Ammon's horn (tissue), 1 donor: Measurements from ENCODE around the gene FABP3.
A peak's percentile ranks its signal among the peaks of the same experiment; 100 is the strongest.
"Not testable (repeated sequence)": the region's sequence is repeated elsewhere in the genome, so short reads cannot be mapped to it uniquely, and the experiment has no call there.

Experiments used
- DNase-seq: peaks from one replicate; pipeline ENCODE4 v3.0.0-alpha.2; 2016; ENCODE audit warnings: low spot score

The FABP3 gene

GRCh38 chr1:31398246-31398645, 25.4 kb upstream of the FABP3 start:
- no peak for DNase-seq

GRCh38 chr1:31397360-31398095, 24.7 kb upstream of the FABP3 start:
- no peak for DNase-seq

- no peak for DNase-seq
Observed at GRCh38 chr1:31396633-31397351, 23.9 kb upstream of the FABP3 start.

GRCh38 chr1:31394584-31395193, 21.8 kb upstream of the FABP3 start:
- peak; percentile 81 for DNase-seq

GRCh38 chr1:31393463-31393862, 20.6 kb upstream of the FABP3 start:
- no peak for DNase-seq

- DNase-seq, result no peak
Observed at GRCh38 chr1:31390071-31390470, 17.2 kb upstream of the FABP3 start.

- no peak for DNase-seq
Observed at GRCh38 chr1:31389616-31390015, 16.7 kb upstream of the FABP3 start.

- no peak for DNase-seq
Observed at GRCh38 chr1:31387612-31388011, 14.7 kb upstream of the FABP3 start.

GRCh38 chr1:31386576-31387243, 13.8 kb upstream of the FABP3 start:
- DNase-seq, result not testable (repeated sequence)

GRCh38 chr1:31383967-31384366, 11.1 kb upstream of the FABP3 start:
- DNase-seq, result no peak

- peak; percentile 52 for DNase-seq
Observed at GRCh38 chr1:31382379-31382989, 9.6 kb upstream of the FABP3 start.

- no peak for DNase-seq
Observed at GRCh38 chr1:31381394-31382294, 8.8 kb upstream of the FABP3 start.

GRCh38 chr1:31380181-31380580, 7.3 kb upstream of the FABP3 start:
- peak; percentile 55 for DNase-seq

- DNase-seq, result no peak
Observed at GRCh38 chr1:31378001-31378400, 5.1 kb upstream of the FABP3 start.

GRCh38 chr1:31377364-31377863, 4.5 kb upstream of the FABP3 start:
- no peak for DNase-seq

- peak; percentile 96 for DNase-seq
Observed at GRCh38 chr1:31376375-31377134, 3.7 kb upstream of the FABP3 start.

- no peak for DNase-seq
Observed at GRCh38 chr1:31374511-31375196, 1.8 kb upstream of the FABP3 start.

GRCh38 chr1:31373897-31374486, 1.1 kb upstream of the FABP3 start:
- peak; percentile 43 for DNase-seq

GRCh38 chr1:31372751-31373055, 173 bp downstream of the FABP3 start:
- DNase-seq, result no peak
